Hepatocyte (in vitro differentiated cells): Measurements from ENCODE around the gene SPON1. TPM values are rescaled to one million over a fixed set of nuclear protein-coding genes. Genes with fewer than 3 reads are reported as not detected.
"Not testable (repeated sequence)": the region's sequence is repeated elsewhere in the genome, so short reads cannot be mapped to it uniquely, and the experiment has no call there.

ENCODE experiments used
- DNase-seq: peaks from one replicate; pipeline ENCODE4 v3.0.0-alpha.2; 2016; ENCODE audit warnings: low spot score
- H2AFZ ChIP-seq: fragments of 200-600 bp; sonication (generic); 2 replicates; pipeline ENCODE4 v1.6.0; 2016; ENCODE audit warnings: antibody characterized with exemption, mild to moderate bottlenecking
- H3K27ac ChIP-seq: fragments of 200-600 bp; sonication (generic); 2 replicates; pipeline ENCODE4 v1.5.1; 2016; ENCODE audit warnings: mild to moderate bottlenecking
- H3K27me3 ChIP-seq: fragments of 200-600 bp; sonication (generic); 2 replicates; pipeline ENCODE4 v1.6.1; 2016
- H3K36me3 ChIP-seq: fragments of 200-600 bp; sonication (generic); replicated peaks from 2 replicates; pipeline ENCODE4 v1.5.1; 2016; ENCODE audit warnings: low read depth; ENCODE audit not compliant: insufficient read depth
- H3K4me1 ChIP-seq: fragments of 200-600 bp; sonication (generic); 2 replicates; pipeline ENCODE4 v1.5.1; 2016; ENCODE audit warnings: mild to moderate bottlenecking, moderate library complexity; ENCODE audit not compliant: insufficient read depth
- H3K4me2 ChIP-seq: fragments of 200-600 bp; sonication (generic); 2 replicates; pipeline ENCODE4 v1.6.0; 2016
- H3K4me3 ChIP-seq: fragments of 200-600 bp; sonication (generic); 2 replicates; pipeline ENCODE4 v1.5.1; 2016; ENCODE audit warnings: mild to moderate bottlenecking
- H3K79me2 ChIP-seq: fragments of 200-600 bp; sonication (generic); 2 replicates; pipeline ENCODE4 v1.6.0; 2017; ENCODE audit warnings: mild to moderate bottlenecking
- H3K9me2 ChIP-seq: fragments of 200-600 bp; sonication (generic); replicated peaks from 2 replicates; pipeline ENCODE4 v1.6.0; 2017; ENCODE audit warnings: mild to moderate bottlenecking; ENCODE audit not compliant: insufficient read depth
- H3K9me3 ChIP-seq: fragments of 200-600 bp; sonication (generic); 2 replicates; pipeline ENCODE4 v1.5.1; 2016; ENCODE audit warnings: low read depth, mild to moderate bottlenecking
- H4K20me1 ChIP-seq: fragments of 200-600 bp; sonication (generic); 2 replicates; pipeline ENCODE4 v1.6.0; 2016; ENCODE audit warnings: mild to moderate bottlenecking; ENCODE audit not compliant: insufficient read depth, poor library complexity, severe bottlenecking
- EZH2 ChIP-seq: fragments of 200-600 bp; sonication (generic); IDR thresholded peaks from 2 replicates; pipeline ENCODE4 v1.6.1; 2016; ENCODE audit warnings: antibody characterized with exemption, mild to moderate bottlenecking, borderline replicate concordance
- EZH2phosphoT487 ChIP-seq: fragments of 200-600 bp; sonication (generic); IDR thresholded peaks from one replicate; pipeline ENCODE4 v1.6.1; 2018; ENCODE audit warnings: antibody characterized with exemption, mild to moderate bottlenecking, low read depth, moderate library complexity; ENCODE audit not compliant: unreplicated experiment, severe bottlenecking
- WGBS: methylation state at CpG from one replicate; pipeline ENCODE4 v1.1.6; 2016; ENCODE audit warnings: low lambda C conversion rate; ENCODE audit errors: missing lambda C conversion rate; 5-methylcytosine and 5-hydroxymethylcytosine counted together
- polyA plus RNA-seq: library from polyadenylated mRNA; unstranded; fragments of >200 nt; fragmentation: Nextera tagmentation; extraction: Ambion mirVana; gene quantifications from 2 replicates; pipeline ENCODE4 v1.2.1, GENCODE V29; 2016
- total RNA-seq: library from RNA; depleted of rRNA; stranded (reverse); fragments of >200 nt; gene quantifications from 2 replicates; pipeline ENCODE4 v1.2.3, GENCODE V29; 2014
- TF ChIP-seq, protein P1 (sequence below): fragments of 200-600 bp; sonication (generic); IDR thresholded peaks from 2 replicates; pipeline ENCODE4 v1.5.1; 2016; ENCODE audit warnings: antibody characterized with exemption, mild to moderate bottlenecking; ENCODE audit not compliant: poor library complexity

SPON1 gene
- total and polyA plus RNA-seq, 2 experiments from 2014 or later = 47.8 to 73.1 TPM

DNA sequence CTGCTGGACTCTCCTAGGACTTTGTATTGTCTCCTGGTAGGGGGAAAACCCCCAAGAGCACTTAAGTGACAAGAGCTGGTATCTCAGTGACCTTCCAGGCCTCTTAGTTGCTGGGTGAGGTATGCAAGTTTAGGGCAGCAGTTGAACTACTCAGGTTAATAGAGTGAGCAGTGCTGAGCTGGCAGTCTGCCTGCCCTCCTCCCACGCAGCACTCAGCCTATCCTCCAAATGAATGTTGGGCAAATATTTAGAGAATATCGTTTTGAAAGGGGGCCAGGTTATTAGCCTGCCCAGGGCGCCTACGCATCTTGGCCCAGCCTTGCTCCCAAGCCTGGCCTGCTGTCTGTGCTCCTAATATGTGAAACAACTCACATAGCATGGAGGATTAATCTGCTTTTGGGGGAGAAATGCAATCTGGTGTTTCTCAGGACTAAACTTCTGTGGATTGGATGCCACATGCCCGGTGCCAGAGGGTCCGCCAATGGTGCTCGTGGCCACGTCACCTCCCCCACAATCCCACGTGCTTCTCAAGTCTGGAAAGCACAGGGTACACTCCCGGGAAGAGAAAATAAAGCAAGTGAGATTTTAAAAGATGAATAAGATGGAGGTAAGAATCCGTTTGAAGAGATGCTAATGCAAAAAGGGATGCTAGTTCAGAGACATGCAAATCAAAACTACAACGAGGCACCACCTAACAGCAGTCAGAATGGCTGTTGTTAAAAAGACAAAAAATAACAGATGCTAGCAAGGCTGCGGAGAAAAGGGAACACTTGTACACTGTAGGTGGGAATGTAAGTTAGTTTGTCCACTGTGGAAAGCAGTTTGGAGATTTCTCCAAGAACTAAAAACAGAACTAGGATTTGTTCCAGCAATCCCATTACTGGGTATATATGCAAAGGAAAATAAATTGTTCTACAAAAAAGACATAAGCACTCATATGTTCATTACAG lies 67.7 kb downstream of the SPON1 start:
- H3K9me3 ChIP-seq = no peaks in the 10 kb centered on the region
- H4K20me1 ChIP-seq = no peaks in the 10 kb centered on the region
- no peak for TF ChIP-seq EZH2phosphoT487
- TF ChIP-seq, protein P1, sequence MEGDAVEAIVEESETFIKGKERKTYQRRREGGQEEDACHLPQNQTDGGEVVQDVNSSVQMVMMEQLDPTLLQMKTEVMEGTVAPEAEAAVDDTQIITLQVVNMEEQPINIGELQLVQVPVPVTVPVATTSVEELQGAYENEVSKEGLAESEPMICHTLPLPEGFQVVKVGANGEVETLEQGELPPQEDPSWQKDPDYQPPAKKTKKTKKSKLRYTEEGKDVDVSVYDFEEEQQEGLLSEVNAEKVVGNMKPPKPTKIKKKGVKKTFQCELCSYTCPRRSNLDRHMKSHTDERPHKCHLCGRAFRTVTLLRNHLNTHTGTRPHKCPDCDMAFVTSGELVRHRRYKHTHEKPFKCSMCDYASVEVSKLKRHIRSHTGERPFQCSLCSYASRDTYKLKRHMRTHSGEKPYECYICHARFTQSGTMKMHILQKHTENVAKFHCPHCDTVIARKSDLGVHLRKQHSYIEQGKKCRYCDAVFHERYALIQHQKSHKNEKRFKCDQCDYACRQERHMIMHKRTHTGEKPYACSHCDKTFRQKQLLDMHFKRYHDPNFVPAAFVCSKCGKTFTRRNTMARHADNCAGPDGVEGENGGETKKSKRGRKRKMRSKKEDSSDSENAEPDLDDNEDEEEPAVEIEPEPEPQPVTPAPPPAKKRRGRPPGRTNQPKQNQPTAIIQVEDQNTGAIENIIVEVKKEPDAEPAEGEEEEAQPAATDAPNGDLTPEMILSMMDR = no peak
- no peak for TF ChIP-seq EZH2
- H3K79me2 ChIP-seq = no peaks in the 10 kb centered on the region
- DNase-seq = peak; percentile 69
- no peak overlapping the region for H2AFZ ChIP-seq
- 64% methylated on average over 13 of the region's 13 CpGs for WGBS
- no peak overlapping the region for H3K4me3 ChIP-seq
- no peaks in the 10 kb centered on the region for H3K36me3 ChIP-seq
- no peaks in the 10 kb centered on the region for H3K27me3 ChIP-seq
- peak overlapping the region; percentile 58 for H3K4me2 ChIP-seq
- peak overlapping the region; percentile 89 for H3K27ac ChIP-seq
- no peaks in the 10 kb centered on the region for H3K9me2 ChIP-seq
- peaks cover 22% of the 10 kb centered on the region for H3K4me1 ChIP-seq

DNA sequence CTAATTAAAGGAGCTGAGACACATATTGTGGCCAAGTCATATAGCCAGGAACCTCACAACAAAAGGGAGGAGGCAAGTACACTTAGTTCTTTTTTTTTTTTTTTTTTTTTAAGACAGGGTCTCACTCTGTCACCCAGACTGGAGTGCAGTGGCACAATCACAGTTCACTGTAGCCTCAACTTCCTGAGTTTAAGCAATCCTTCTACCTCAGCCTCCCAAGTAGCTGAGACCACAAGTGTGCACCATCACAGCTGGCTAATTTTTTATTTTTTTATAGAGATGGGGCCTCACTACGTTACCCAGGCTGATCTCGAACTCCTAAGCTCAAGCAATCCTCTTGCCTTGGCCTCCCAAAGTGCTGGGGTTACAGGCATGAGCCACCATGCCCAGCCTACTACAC lies 73.0 kb downstream of the SPON1 start:
- H3K27me3 ChIP-seq, H4K20me1 ChIP-seq, H3K9me3 ChIP-seq, H3K9me2 ChIP-seq, H3K36me3 ChIP-seq, H3K4me2 ChIP-seq, H3K79me2 ChIP-seq, H2AFZ ChIP-seq, DNase-seq, H3K27ac ChIP-seq, H3K4me3 ChIP-seq, H3K4me1 ChIP-seq: not testable (repeated sequence)
- 100% methylated on average over 2 of the region's 2 CpGs for WGBS

DNA sequence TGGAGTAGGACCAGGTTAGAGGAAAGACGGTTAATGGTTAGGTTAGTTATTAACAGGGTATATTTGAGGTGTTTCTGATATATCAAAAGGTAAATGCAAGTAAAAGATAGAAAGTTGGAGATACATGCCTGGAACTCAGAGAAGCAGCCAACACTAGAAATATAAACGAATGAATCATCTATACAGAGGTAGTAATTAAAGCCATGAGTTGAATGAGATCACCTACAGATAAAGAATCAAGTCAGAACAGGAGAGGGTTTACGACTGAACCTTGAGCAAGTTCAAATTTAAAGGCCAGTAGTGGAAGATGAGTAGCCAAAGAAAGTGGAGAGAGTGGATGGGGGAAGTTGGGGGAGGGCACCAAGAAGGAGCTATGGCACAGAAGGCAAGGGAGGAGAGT lies 73.9 kb downstream of the SPON1 start:
- WGBS = 61% methylated on average over 3 of the region's 3 CpGs
- no peak for DNase-seq
- H3K9me2 ChIP-seq = no peaks in the 10 kb centered on the region
- H3K9me3 ChIP-seq = no peaks in the 10 kb centered on the region
- no peaks in the 10 kb centered on the region for H3K4me1 ChIP-seq
- no peaks in the 10 kb centered on the region for H3K36me3 ChIP-seq
- H2AFZ ChIP-seq = no peak overlapping the region
- peak overlapping the region; percentile 10 for H3K27ac ChIP-seq
- no peak for TF ChIP-seq EZH2phosphoT487
- TF ChIP-seq, protein P1 = no peak
- no peak for TF ChIP-seq EZH2
- no peaks in the 10 kb centered on the region for H3K79me2 ChIP-seq
- H3K4me2 ChIP-seq = no peak overlapping the region
- H3K4me3 ChIP-seq = no peak overlapping the region
- H4K20me1 ChIP-seq = no peaks in the 10 kb centered on the region
- H3K27me3 ChIP-seq = no peaks in the 10 kb centered on the region

DNA sequence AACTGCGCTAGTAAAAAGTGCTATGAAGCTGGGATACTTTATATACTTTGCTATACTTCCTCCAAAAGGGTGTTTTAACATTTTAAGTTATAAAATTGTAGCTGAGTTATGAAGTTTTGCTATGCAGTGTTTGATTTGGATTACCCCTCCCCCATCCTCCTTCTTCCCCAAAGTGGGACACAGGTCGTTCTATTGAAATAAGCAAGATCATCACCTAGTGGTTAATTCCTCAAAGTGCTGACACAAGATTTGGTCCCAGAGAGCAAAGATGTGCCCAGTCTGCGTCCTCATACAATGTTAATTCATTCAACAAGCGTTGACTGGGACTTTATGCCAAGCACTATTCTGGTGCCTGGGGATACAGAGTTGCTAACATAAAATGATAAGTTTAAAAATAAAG lies 78.5 kb downstream of the SPON1 start:
- Histone ChIP-seq H3K79me2 (no peaks in the 10 kb centered on the region), H3K27ac (no peak overlapping the region), H3K27me3 (no peaks in the 10 kb centered on the region), H3K4me2 (no peak overlapping the region), H3K4me3 (no peak overlapping the region), H2AFZ (no peak overlapping the region), H3K9me3 (no peaks in the 10 kb centered on the region), H4K20me1 (no peaks in the 10 kb centered on the region), H3K36me3 (no peaks in the 10 kb centered on the region), H3K4me1 (no peaks in the 10 kb centered on the region), H3K9me2 (no peaks in the 10 kb centered on the region)
- 74% methylated on average over 4 of the region's 4 CpGs for WGBS
- no peak for TF ChIP-seq EZH2phosphoT487
- TF ChIP-seq, protein P1 = peak; percentile 17
- no peak for TF ChIP-seq EZH2
- DNase-seq = no peak
